Smooth muscle cell (in vitro differentiated cells): ENCODE results near the gene TENM3. TPM values are rescaled to one million over a fixed set of nuclear protein-coding genes. Genes with fewer than 3 reads are reported as not detected.

Experiments
- DNase-seq: peaks from one replicate; lab custom pipeline; 2025; ENCODE audit not compliant: unreplicated experiment; lab: John Stamatoyannopoulos, UW
- H2AFZ ChIP-seq: fragments of 200-600 bp; sonication (generic); 2 replicates; pipeline ENCODE4 v1.6.0; 2016; ENCODE audit warnings: antibody characterized with exemption, low read depth, mild to moderate bottlenecking
- H3F3A ChIP-seq: fragments of 200-600 bp; sonication (generic); 2 replicates; pipeline ENCODE4 v1.6.0; 2017; ENCODE audit warnings: antibody characterized with exemption, low read depth
- H3K27ac ChIP-seq: fragments of 200-600 bp; sonication (generic); 2 replicates; pipeline ENCODE4 v1.5.1; 2016; ENCODE audit warnings: low read depth, mild to moderate bottlenecking
- H3K27me3 ChIP-seq: fragments of 200-600 bp; sonication (generic); 2 replicates; pipeline ENCODE4 v1.6.1; 2016; ENCODE audit warnings: low read depth, mild to moderate bottlenecking
- H3K36me3 ChIP-seq: fragments of 200-600 bp; sonication (generic); 2 replicates; pipeline ENCODE4 v1.5.1; 2016; ENCODE audit warnings: low read depth
- H3K4me1 ChIP-seq: fragments of 200-600 bp; sonication (generic); 2 replicates; pipeline ENCODE4 v1.5.1; 2016; ENCODE audit warnings: low read depth
- H3K4me2 ChIP-seq: fragments of 200-600 bp; sonication (generic); 2 replicates; pipeline ENCODE4 v1.6.0; 2016; ENCODE audit warnings: mild to moderate bottlenecking
- H3K4me3 ChIP-seq: fragments of 200-600 bp; sonication (generic); 2 replicates; pipeline ENCODE4 v1.5.1; 2016; ENCODE audit warnings: mild to moderate bottlenecking
- H3K79me2 ChIP-seq: fragments of 200-600 bp; sonication (generic); 2 replicates; pipeline ENCODE4 v1.6.0; 2016; ENCODE audit warnings: low read depth, mild to moderate bottlenecking
- H3K9ac ChIP-seq: fragments of 200-600 bp; sonication (generic); 2 replicates; pipeline ENCODE4 v1.6.0; 2016; ENCODE audit warnings: low read depth
- H3K9me3 ChIP-seq: fragments of 200-600 bp; sonication (generic); replicated peaks from 2 replicates; pipeline ENCODE4 v1.5.1; 2016; ENCODE audit warnings: low read depth
- H4K20me1 ChIP-seq: fragments of 200-600 bp; sonication (generic); 2 replicates; pipeline ENCODE4 v1.6.0; 2016; ENCODE audit warnings: low read depth
- CTCF ChIP-seq: fragments of 200-600 bp; sonication (generic); IDR thresholded peaks from 2 replicates; pipeline ENCODE4 v1.5.1; 2017; ENCODE audit warnings: borderline replicate concordance, mild to moderate bottlenecking, antibody characterized with exemption; ENCODE audit not compliant: insufficient read depth, poor library complexity, severe bottlenecking
- WGBS: methylation state at CpG from one replicate; pipeline ENCODE4 v1.1.7; 2016; ENCODE audit warnings: low lambda C conversion rate; 5-methylcytosine and 5-hydroxymethylcytosine counted together
- polyA plus RNA-seq: library from polyadenylated mRNA; unstranded; fragments of >200 nt; fragmentation: Nextera tagmentation; extraction: Ambion mirVana; gene quantifications from 2 replicates; pipeline ENCODE4 v1.2.1, GENCODE V29; 2016
- total RNA-seq: library from RNA; depleted of rRNA; stranded (reverse); fragments of >200 nt; gene quantifications from 2 replicates; pipeline ENCODE4 v1.2.3, GENCODE V29; 2014

TENM3 gene
- total and polyA plus RNA-seq, 2 experiments from 2014 or later = 46.9 to 295 TPM

GRCh38 chr4:182680234-182680653, 437.0 kb downstream of the TENM3 start:
- DNase-seq = no peak
- Histone ChIP-seq H3F3A (no peaks in the 10 kb centered on the region), H3K79me2 (no peaks in the 10 kb centered on the region), H3K27ac (no peak overlapping the region), H3K4me2 (no peak overlapping the region), H3K27me3 (no peaks in the 10 kb centered on the region), H3K4me3 (no peak overlapping the region), H3K36me3 (peaks cover 22% of the 10 kb centered on the region), H4K20me1 (peaks cover 3% of the 10 kb centered on the region), H3K4me1 (no peaks in the 10 kb centered on the region), H3K9ac (no peak overlapping the region), H3K9me3 (no peaks in the 10 kb centered on the region), H2AFZ (no peak overlapping the region)
- 92% methylated on average over 15 of the region's 15 CpGs for WGBS
- TF ChIP-seq CTCF = no peak

- H3K9me3 ChIP-seq = no peaks in the 10 kb centered on the region
- H3K4me3 ChIP-seq = no peak overlapping the region
- no peaks in the 10 kb centered on the region for H3K27me3 ChIP-seq
- TF ChIP-seq CTCF = no peak
- DNase-seq = no peak
- H4K20me1 ChIP-seq = peaks cover 3% of the 10 kb centered on the region
- no peak overlapping the region for H2AFZ ChIP-seq
- no peak overlapping the region for H3K27ac ChIP-seq
- peaks cover 22% of the 10 kb centered on the region for H3K36me3 ChIP-seq
- H3K4me2 ChIP-seq = no peak overlapping the region
- H3K4me1 ChIP-seq = no peaks in the 10 kb centered on the region
- H3K79me2 ChIP-seq = no peaks in the 10 kb centered on the region
- 78% methylated on average over 5 of the region's 5 CpGs for WGBS
- H3K9ac ChIP-seq = no peak overlapping the region
- H3F3A ChIP-seq = no peaks in the 10 kb centered on the region
Measured at GRCh38 chr4:182683661-182684060, 440.5 kb downstream of the TENM3 start.

GRCh38 chr4:182684796-182685195, 441.6 kb downstream of the TENM3 start:
- H3K4me2 ChIP-seq = no peak overlapping the region

More at GRCh38 chr4:182684796-182685195, 441.6 kb downstream of the TENM3 start:
- Histone ChIP-seq H2AFZ (no peak overlapping the region), H3F3A (no peaks in the 10 kb centered on the region), H3K27me3 (no peaks in the 10 kb centered on the region), H4K20me1 (peaks cover 3% of the 10 kb centered on the region), H3K4me3 (no peak overlapping the region), H3K36me3 (peaks cover 22% of the 10 kb centered on the region), H3K9ac (no peak overlapping the region), H3K9me3 (no peaks in the 10 kb centered on the region), H3K27ac (no peak overlapping the region), H3K79me2 (no peaks in the 10 kb centered on the region), H3K4me1 (no peaks in the 10 kb centered on the region)
- no peak for DNase-seq
- no peak for TF ChIP-seq CTCF
